GM13976 (cell line): ENCODE data around the gene MSMP.

Source experiments
- DNase-seq: peaks from one replicate; pipeline ENCODE4 v3.0.0; 2012; ENCODE audit warnings: low spot score
- CTCF ChIP-seq: IDR thresholded peaks from 2 replicates; pipeline ENCODE4 v1.5.1; 2012; ENCODE audit warnings: borderline replicate concordance, mild to moderate bottlenecking; ENCODE audit not compliant: insufficient read depth; ENCODE audit errors: extremely low read depth, missing control alignments, control extremely low read depth
- in situ Hi-C: fragments of 300-500 bp; cut with MboI; formaldehyde crosslinking; loops from one replicate; pipeline ENCODE4 v1.12.0; 2022; ENCODE audit warnings: low sequenced_read_pairs, mixed read lengths, inconsistent platforms; ENCODE audit not compliant: unreplicated experiment

The MSMP gene

DNA sequence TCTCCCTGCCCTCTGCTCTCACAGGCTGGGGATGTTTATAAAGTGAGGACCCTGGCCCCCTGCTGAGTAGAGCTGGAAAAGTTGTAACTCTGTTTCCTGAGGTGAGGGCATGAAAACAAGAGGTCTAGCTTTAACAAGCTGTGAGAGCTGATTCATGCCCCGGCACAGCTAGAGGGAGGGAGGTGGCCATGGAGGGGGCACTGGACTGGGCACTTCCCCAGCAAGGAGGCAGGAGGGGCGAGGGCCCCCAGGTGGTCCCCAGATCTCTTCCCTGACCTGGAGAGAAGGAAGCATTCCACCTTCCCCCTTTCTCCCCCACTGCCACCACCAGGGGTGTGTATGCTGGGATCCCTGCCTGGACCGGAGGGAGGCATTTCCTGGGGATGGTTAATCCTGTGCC is at the start of gene MSMP:
Gene MSMP, minus strand, starts transcription at position 13 of the 400 bp plus-strand sequence. CDS start 147 bp downstream, outside the sequence.
- in situ Hi-C loops, result no loop called here
- DNase-seq, result no peak
- no peak for TF ChIP-seq CTCF

GRCh38 chr9:35801328-35802128 is 47.5 kb upstream of the MSMP start:
- TF ChIP-seq CTCF, result no peak
- in situ Hi-C loops, result no loop called here
- no peak for DNase-seq

DNA sequence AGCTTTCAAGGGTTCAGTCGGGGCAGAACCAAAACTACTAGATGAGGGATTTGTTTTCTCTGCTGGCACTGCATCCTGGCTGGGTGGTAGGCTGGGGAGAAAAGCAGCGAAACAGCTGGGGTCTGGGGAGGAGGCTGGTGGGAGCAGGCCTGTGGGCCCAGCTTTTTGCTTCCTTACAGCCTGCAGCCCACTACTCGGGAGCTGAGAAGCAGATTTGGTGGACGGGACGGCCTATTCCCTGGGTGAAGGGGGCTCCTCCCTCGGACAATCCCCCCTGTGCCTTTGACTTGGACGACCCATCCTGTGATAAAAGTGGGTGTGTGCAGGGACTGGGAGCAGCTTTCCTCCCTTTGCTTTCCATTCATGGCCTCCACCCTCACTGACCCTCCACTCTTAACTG is 46.5 kb upstream of the MSMP start:
- DNase-seq, result no peak
- no peak for TF ChIP-seq CTCF
- in situ Hi-C loops, result no loop called here

DNA sequence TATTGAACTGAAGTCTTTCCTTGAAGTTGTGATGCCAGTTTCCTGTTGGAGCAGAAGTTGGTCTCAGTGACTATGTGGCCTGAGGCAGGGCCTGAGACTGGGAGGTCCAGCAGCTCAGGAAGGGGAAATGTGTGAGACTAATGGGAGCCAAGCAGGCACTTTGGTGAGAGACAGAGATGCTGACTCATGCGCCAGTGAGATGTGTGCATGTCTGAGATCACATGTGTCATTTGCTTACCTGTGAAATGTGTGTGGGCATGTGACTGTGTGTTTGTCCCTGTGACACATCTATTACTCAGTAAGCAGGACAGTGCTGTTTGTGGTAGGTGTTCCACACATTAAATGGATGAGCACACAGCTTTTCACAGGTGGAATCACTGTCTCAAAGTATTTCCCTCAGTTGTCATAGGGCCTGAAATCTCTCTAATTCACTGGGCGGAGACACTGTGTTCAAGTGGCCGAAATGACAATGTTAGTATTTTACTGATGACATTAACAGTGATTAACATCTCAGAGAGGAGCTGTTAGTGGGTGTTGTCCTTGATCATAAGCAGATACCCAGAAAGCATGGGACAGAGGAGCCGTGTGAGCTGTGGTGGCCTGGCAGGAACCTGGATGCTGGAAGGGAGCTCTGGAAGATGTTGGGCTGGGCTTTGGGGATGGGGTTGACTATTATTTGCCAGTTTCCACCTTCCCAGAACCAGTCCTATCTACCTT is 44.7 kb upstream of the MSMP start:
- in situ Hi-C loops, result no loop called here
- DNase-seq, result no peak
- TF ChIP-seq CTCF, result no peak

DNA sequence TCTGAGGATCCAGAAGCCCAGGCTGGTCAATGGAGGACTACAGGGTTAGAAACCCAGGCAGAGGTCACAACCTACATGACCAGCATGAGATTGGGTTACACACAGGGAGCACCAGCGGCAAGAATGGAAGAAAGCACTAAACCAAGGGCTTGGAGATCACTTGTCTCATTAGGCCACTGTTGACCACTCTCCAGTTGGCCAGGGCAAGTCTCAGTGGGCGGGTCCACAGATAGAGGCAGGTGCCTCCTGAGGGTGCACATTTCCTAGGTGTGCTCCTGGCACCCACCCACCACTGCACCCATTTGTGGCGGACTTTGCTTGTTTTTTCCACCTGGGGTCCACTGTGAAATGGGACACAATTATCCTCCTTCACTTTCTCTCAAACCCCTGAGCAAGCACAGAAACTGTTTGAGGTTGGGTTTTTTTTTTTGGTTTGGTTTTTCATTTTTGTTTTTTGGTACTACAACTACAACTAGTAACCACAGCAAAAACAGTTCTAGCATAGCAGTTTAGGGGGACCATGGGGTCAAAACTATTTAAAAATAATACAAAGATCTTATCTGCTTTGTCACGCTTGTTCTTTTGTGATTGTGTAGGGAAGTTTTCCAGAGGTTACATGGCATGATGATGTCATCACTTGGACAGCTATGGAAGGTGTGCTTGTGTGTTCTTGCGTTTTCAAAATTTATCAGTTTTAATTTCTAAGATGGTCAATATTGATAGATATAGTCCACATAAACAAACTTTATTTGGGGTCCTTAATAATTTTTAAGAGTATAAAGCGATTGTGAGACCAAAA is 43.4 kb upstream of the MSMP start:
- no peak for DNase-seq
- TF ChIP-seq CTCF, result no peak
- in situ Hi-C loops, result no loop called here

- DNase-seq, result no peak
- TF ChIP-seq CTCF, result no peak
- in situ Hi-C loops, result no loop called here
Measured at GRCh38 chr9:35795695-35796094, 41.6 kb upstream of the MSMP start.
